Prostate gland (tissue), 2 donors: Measurements from ENCODE around the gene CTBP1. TPM values are rescaled to one million over a fixed set of nuclear protein-coding genes. Genes with fewer than 3 reads are reported as not detected.

Experiments used
- DNase-seq: peaks from one replicate; pipeline ENCODE4 v3.0.0-alpha.2; 2019; ENCODE audit warnings: low spot score
- H3K27ac ChIP-seq, 2 donors: fragments of 200-600 bp; sonication (generic); 2 replicates each; pipeline ENCODE4 v1.5.1; 2017 to 2019
- H3K27me3 ChIP-seq: fragments of 200-600 bp; sonication (generic); replicated peaks from 2 replicates; pipeline ENCODE4 v1.5.1; 2019; ENCODE audit not compliant: insufficient read depth
- H3K36me3 ChIP-seq, 2 donors: fragments of 200-600 bp; sonication (generic); 1 replicate in 1 of 2; 2 replicates in 1 of 2; pipeline versions ENCODE4 v1.5.1 to v1.8.1; 2017 to 2019
- H3K4me1 ChIP-seq: fragments of 200-600 bp; sonication (generic); replicated peaks from 2 replicates; pipeline ENCODE4 v1.5.1; 2019
- H3K4me3 ChIP-seq, 2 donors: fragments of 200-600 bp; sonication (generic); 2 replicates each; pipeline ENCODE4 v1.5.1; 2017 to 2019
- H3K9me3 ChIP-seq: fragments of 200-600 bp; sonication (generic); 2 replicates; pipeline ENCODE4 v1.5.1; 2017
- POLR2A ChIP-seq: fragments of 450-650 bp; IDR thresholded peaks from one replicate; pipeline ENCODE4 v1.6.1; 2016; ENCODE audit warnings: antibody characterized with exemption, mild to moderate bottlenecking
- POLR2AphosphoS5 ChIP-seq: sonication (generic); formaldehyde crosslinking; IDR thresholded peaks from one replicate; pipeline ENCODE4 v1.6.1; 2017; ENCODE audit warnings: antibody characterized with exemption
- WGBS: methylation state at CpG from one replicate; pipeline ENCODE4 v1.1.5; 2018; 5-methylcytosine and 5-hydroxymethylcytosine counted together
- intact Hi-C: fragments of 100-400 bp; cut with DNase I; formaldehyde crosslinking; loops from one replicate; pipeline ENCODE4 v1.14.2; 2022
- total RNA-seq, 2 donors: library from RNA; depleted of rRNA; stranded (reverse); fragments of >200 nt; gene quantifications; one replicate each; pipeline ENCODE4 v1.1.0, GENCODE V29; 2016
- TF ChIP-seq, protein P1 (sequence below), 4 experiments: fragments of 200-600 bp in 2 of 4; fragments of 450-650 bp in 2 of 4; sonication (generic) in 2 of 4; IDR thresholded peaks; 1 replicate in 3 of 4; 2 replicates in 1 of 4; pipeline ENCODE4 v1.5.1; 2016 to 2019; ENCODE audit warnings: antibody characterized with exemption in 4 of 4, mild to moderate bottlenecking in 2 of 4, moderate library complexity in 2 of 4

Gene CTBP1
- total RNA-seq, 2 donors from 2014 or later: 173 to 264 TPM

DNA sequence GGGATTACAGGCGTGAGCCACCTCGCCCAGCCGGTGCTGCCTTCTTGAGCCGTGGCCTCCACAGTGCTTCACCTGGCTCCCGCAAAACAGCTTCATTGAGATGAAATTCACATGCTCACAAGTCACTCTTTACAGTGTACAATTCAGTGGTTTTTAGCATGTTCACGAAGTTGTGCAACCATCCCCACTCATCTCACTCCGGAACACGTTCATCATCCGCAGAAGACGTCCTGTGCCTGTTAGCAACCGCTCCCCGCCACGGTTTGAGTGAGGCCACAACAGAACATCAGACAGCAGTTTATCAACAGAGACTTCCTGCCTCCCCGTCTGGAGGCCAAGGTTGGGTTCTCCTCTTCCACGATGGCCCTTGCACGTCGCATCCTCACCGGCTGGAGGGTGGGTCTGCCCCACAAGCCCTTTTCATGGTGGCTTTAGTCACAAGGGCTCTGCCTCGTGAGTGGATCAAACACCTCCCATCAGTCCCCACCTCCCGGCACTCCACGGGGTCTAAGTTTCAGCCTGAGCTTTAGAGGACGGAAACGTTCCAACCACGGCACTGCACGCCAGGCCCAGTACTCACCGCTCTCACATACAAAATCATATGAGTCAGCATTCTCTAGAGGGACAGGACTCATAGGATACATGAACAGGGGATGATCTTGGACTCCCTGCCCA lies 46.9 kb downstream of the CTBP1 start:
- peak overlapping the region; percentile 3 to 52 for H3K27ac ChIP-seq
- no peaks in the 10 kb centered on the region for H3K27me3 ChIP-seq
- intact Hi-C loops: no loop called here
- H3K4me1 ChIP-seq: no peaks in the 10 kb centered on the region
- TF ChIP-seq POLR2AphosphoS5 (peak; percentile 29), POLR2A (no peak)
- TF ChIP-seq, protein P1, sequence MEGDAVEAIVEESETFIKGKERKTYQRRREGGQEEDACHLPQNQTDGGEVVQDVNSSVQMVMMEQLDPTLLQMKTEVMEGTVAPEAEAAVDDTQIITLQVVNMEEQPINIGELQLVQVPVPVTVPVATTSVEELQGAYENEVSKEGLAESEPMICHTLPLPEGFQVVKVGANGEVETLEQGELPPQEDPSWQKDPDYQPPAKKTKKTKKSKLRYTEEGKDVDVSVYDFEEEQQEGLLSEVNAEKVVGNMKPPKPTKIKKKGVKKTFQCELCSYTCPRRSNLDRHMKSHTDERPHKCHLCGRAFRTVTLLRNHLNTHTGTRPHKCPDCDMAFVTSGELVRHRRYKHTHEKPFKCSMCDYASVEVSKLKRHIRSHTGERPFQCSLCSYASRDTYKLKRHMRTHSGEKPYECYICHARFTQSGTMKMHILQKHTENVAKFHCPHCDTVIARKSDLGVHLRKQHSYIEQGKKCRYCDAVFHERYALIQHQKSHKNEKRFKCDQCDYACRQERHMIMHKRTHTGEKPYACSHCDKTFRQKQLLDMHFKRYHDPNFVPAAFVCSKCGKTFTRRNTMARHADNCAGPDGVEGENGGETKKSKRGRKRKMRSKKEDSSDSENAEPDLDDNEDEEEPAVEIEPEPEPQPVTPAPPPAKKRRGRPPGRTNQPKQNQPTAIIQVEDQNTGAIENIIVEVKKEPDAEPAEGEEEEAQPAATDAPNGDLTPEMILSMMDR (IDR thresholded peaks at IDR 0.05): no peak
- DNase-seq: no peak
- no peaks in the 10 kb centered on the region for H3K9me3 ChIP-seq
- H3K4me3 ChIP-seq: no peak overlapping the region
- WGBS: 74% methylated on average over 26 of the region's 26 CpGs
- no peaks in the 10 kb centered on the region for H3K36me3 ChIP-seq

DNA sequence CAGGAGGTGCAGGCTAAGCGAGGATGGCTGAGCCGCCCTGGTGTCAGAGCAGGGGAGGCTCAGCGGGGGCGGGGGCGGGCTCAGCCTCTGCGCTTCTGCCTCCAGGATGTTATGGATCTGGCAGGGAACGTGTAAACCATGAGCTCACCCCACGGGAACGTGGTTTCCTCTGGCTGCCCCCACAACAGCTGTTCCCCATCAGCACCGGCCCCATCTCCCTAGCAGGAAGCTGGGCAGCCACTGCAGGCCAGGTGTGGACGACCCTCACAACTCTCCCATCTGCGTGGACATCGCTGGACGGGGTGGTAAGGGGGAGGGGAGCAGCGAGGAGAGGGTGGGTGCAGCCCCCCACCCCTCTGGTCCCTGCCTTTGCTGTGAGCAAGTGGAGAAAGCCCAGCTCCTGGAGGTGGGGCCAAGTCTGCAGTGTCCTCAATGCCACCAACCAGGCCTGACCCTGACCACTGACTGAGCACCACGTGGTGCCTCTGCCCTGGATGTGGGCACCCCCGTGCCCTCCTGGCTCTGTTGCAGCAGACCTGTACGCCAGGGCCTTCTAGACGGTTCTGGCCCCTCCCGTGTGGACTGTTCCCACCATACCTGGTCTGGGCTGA lies 48.4 kb downstream of the CTBP1 start:
- no peak for TF ChIP-seq POLR2A
- TF ChIP-seq POLR2AphosphoS5: peak; percentile 18
- Histone ChIP-seq H3K9me3 (no peaks in the 10 kb centered on the region), H3K36me3 (no peaks in the 10 kb centered on the region), H3K27me3 (no peaks in the 10 kb centered on the region), H3K27ac (peak overlapping the region; percentile 8 to 24), H3K4me3 (peak overlapping the region in 1 of 2 donors; percentile 5), H3K4me1 (no peaks in the 10 kb centered on the region)
- 25% methylated on average over 15 of the region's 20 CpGs for WGBS
- peak; percentile 2 for DNase-seq
- intact Hi-C loops: no loop called here

DNA sequence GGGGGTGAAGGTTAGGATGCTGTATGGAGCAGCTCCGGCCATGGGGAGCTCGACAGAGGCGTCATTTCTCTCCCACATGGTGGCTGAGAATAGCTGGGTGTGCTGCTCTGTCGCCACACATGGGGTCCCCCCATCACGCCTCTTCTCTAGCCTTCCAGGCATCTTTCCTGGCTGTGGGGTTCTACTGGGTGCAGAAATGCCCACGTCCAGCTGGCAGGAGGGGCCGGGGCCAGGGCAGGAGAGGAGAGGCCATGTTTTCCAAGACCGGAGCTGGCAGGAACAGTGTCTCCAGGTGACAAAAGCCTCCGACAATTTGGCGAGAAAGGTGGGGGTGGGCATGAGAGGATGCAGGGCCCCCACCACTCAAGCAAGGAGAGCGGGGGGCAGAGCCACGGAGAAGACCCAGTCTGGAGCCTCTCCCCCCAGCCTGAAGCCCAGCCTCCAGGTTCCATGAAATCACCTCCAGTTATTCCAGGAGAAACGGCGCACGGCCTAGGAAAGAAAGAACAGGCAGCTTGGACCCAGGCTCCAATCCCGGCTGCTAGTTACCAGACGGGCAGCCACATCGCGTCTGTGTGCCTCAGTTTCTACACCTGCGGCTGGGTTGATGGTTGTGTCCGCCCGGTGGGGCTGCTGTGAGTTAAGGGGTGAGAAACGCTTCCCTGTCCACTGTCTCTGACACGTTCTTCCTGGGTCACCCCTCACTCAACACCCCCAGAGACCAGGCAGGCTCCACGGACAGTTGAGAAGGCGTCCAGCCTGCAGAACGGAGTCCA lies 49.2 kb downstream of the CTBP1 start:
- H3K27me3 ChIP-seq: no peaks in the 10 kb centered on the region
- H3K36me3 ChIP-seq: no peaks in the 10 kb centered on the region
- no peaks in the 10 kb centered on the region for H3K9me3 ChIP-seq
- no peak for DNase-seq
- H3K4me3 ChIP-seq: no peak overlapping the region
- intact Hi-C loops: no loop called here
- H3K4me1 ChIP-seq: no peaks in the 10 kb centered on the region
- H3K27ac ChIP-seq: peak overlapping the region in 1 of 2 donors; percentile 8
- TF ChIP-seq POLR2AphosphoS5 (no peak), POLR2A (no peak)
- TF ChIP-seq, protein P1 (IDR thresholded peaks at IDR 0.05): no peak
- 76% methylated on average over 27 of the region's 27 CpGs for WGBS

DNA sequence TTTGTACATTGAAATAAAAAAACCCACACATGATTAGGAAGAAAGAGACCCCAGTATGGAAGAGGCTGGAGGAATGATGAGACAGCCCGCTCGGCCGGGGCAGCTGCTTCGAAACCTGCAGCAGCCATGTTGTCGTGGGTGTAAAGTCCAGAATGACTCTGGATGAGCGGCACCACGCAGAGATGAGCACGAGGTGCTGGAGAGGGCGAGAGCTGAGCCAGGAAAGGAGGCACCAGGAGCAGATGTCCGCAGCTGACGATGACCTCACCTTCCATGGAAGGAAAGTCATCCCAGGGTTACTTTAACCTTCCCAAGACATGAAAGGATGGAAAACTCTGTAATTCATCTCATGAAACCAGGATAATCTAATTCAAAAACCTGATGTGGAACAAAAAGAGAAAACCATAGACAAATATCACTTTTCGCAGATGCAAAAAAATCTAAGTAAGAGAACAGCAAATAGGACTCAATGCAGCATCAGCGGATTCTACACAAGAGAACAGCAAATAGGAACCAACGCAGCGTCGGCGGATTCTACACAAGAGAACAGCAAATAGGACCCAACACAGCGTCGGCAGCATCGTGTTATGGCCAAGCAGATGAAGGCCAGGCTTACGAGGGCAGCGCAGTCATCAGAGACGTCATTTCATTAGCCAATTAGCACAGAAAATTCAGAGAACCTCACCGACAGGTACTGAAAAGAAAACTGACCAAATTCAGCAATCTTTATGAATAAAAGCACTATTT lies 50.7 kb downstream of the CTBP1 start:
- DNase-seq: no peak
- intact Hi-C loops: no loop called here
- Histone ChIP-seq H3K9me3 (no peaks in the 10 kb centered on the region), H3K4me3 (no peak overlapping the region), H3K36me3 (no peaks in the 10 kb centered on the region), H3K27me3 (no peaks in the 10 kb centered on the region), H3K4me1 (no peaks in the 10 kb centered on the region), H3K27ac (no peak overlapping the region)
- 82% methylated on average over 24 of the region's 24 CpGs for WGBS
- TF ChIP-seq, protein P1 (IDR thresholded peaks at IDR 0.05): no peak
- TF ChIP-seq POLR2A: no peak
- no peak for TF ChIP-seq POLR2AphosphoS5
